BJ (cell line): ENCODE results near the gene SPRN. TPM values are rescaled to one million over a fixed set of nuclear protein-coding genes. Genes with fewer than 3 reads are reported as not detected.
"Not testable (repeated sequence)": the region's sequence is repeated elsewhere in the genome, so short reads cannot be mapped to it uniquely, and the experiment has no call there.

Experiments used
- CTCF ChIA-PET: fragments of 350-600 bp; formaldehyde crosslinking; extraction: SDS; loops from one replicate; lab custom pipeline; 2021; ENCODE audit warnings: antibody characterized with exemption, inconsistent platforms; lab: Yijun Ruan, JAX
- POLR2A ChIA-PET: fragments of 300-600 bp; sonication (Branson Sonifier 250); formaldehyde crosslinking; extraction: SDS; loops from one replicate; lab custom pipeline; 2021; ENCODE audit warnings: antibody characterized with exemption; lab: Charles Lee
- DNase-seq: peaks from one replicate; pipeline ENCODE4 v3.0.0-alpha.2; 2011; ENCODE audit warnings: low read depth
- H3K27me3 ChIP-seq: 2 replicates; pipeline ENCODE4 v1.6.0; 2011; ENCODE audit warnings: low read length; ENCODE audit not compliant: control insufficient read depth, insufficient read depth
- H3K36me3 ChIP-seq: 2 replicates; pipeline ENCODE4 v1.5.1; 2011; ENCODE audit warnings: low read length; ENCODE audit not compliant: control insufficient read depth, insufficient read depth
- H3K4me3 ChIP-seq: 2 replicates; pipeline ENCODE4 v1.5.1; 2011; ENCODE audit warnings: low read depth, mild to moderate bottlenecking, control low read depth, low read length
- polyA plus RNA-seq: library from polyadenylated mRNA; depleted of rRNA; stranded (reverse); fragments of >200 nt; gene quantifications from 2 replicates; pipeline ENCODE4 v1.2.3, GENCODE V29; 2011
- TF ChIP-seq, protein P1 (sequence below): IDR thresholded peaks from 2 replicates; pipeline ENCODE4 v1.5.1; 2011; ENCODE audit warnings: low read depth, mild to moderate bottlenecking, control low read depth, inconsistent platforms, low read length, moderate library complexity; ENCODE audit not compliant: insufficient read depth

SPRN gene
- polyA plus RNA-seq, 1 experiment = 3.0 TPM

DNA sequence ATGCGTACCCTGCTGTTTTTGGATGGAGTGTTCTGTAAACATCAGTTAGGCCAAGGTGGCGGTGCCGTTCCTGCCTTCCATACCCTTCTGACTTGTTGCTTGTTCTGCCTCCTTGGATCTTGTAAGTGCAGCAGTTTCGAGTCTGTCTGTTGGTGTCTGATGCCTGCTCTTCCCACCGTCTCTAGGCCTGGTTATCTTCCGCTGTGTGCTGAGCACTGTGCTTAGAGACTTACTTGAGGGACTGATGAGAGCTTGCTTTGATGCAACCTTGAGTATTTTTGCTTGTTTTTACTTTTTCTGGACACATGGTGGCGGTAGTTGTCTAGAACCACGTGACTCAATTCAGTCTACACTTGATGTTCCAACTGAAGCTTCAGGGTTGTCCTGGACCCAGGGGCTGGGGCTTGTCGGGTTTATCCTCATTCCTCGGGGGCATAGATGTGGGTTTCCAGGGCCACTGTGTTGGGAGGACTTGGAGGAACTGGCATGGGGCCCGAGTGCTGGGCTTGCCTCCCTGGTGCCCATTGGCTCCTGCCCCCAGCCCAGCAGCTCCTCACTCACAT is 14.4 kb upstream of the SPRN start:
- no peaks in the 10 kb centered on the region for H3K36me3 ChIP-seq
- H3K4me3 ChIP-seq = no peak overlapping the region
- ChIA-PET CTCF (interaction anchor here (0.7 to 2.1 kb wide), 19 partner anchors 8 to 171 kb away, joined by 3 to 7 read pairs (median 4); partner anchors contain the start of gene SCART1), POLR2A (no interaction called here)
- TF ChIP-seq, protein P1, sequence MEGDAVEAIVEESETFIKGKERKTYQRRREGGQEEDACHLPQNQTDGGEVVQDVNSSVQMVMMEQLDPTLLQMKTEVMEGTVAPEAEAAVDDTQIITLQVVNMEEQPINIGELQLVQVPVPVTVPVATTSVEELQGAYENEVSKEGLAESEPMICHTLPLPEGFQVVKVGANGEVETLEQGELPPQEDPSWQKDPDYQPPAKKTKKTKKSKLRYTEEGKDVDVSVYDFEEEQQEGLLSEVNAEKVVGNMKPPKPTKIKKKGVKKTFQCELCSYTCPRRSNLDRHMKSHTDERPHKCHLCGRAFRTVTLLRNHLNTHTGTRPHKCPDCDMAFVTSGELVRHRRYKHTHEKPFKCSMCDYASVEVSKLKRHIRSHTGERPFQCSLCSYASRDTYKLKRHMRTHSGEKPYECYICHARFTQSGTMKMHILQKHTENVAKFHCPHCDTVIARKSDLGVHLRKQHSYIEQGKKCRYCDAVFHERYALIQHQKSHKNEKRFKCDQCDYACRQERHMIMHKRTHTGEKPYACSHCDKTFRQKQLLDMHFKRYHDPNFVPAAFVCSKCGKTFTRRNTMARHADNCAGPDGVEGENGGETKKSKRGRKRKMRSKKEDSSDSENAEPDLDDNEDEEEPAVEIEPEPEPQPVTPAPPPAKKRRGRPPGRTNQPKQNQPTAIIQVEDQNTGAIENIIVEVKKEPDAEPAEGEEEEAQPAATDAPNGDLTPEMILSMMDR = peak; percentile 38; the same call in 1 of the 2 replicates
- DNase-seq = no peak
- H3K27me3 ChIP-seq = no peaks in the 10 kb centered on the region

DNA sequence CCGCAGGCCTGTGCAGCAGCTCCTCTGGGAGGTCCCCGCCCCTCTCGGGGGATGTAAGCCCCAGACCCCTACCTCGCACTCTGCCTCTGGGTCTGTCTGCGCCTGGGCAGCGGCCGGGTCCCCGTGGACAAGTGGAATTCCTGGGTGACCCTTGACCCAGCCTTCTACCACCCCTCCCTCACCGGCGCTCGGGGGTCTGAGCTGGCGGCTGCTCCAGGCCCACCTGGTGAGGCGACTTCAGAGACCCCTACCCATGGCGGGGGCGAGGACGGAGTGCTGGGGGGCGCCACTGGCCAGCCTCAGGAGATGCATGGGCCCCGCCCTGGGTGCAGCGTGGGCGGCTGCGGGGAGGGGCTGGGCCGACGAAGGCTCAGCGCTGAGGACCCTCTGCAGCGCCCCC is 8.4 kb upstream of the SPRN start:
- H3K27me3 ChIP-seq, H3K36me3 ChIP-seq, POLR2A ChIA-PET, CTCF ChIA-PET, H3K4me3 ChIP-seq, DNase-seq: not testable (repeated sequence)

- H3K36me3 ChIP-seq, H3K4me3 ChIP-seq, POLR2A ChIA-PET, H3K27me3 ChIP-seq, DNase-seq, CTCF ChIA-PET: not testable (repeated sequence)
Measured at GRCh38 chr10:133431888-133432613, 7.6 kb upstream of the SPRN start.

GRCh38 chr10:133429571-133429970 is 5.1 kb upstream of the SPRN start:
- CTCF ChIA-PET = interaction anchor here (1.6 kb wide), 1 partner anchor 9 kb away, joined by 3 read pairs; no protein-coding TSS in a partner anchor
- H3K4me3 ChIP-seq, H3K27me3 ChIP-seq, H3K36me3 ChIP-seq, POLR2A ChIA-PET, DNase-seq: not testable (repeated sequence)

DNA sequence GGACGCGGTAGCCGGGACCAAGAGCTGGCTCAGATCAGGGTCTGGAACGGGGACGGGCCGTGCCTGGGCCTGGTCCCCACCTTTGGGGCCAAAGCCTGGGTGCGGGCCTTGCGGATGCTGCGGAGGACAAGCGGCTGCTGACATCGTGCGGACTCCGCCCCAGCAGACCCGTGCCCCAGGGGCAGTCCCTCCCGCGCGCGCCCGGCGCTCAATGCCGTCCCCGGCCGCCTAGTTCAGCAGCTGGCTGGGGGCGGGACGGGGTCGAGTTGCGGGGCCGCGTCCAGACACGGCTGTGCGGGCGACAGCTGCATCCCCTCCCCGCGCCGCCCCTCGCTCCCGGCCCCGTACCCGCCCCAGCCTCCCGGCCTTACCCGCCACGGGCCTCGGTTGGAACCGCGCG is 323 bp downstream of the SPRN start:
- H3K36me3 ChIP-seq, DNase-seq, H3K27me3 ChIP-seq, POLR2A ChIA-PET, CTCF ChIA-PET: not testable (repeated sequence)
- peak overlapping the region; percentile 29 for H3K4me3 ChIP-seq

GRCh38 chr10:133422807-133423771 is 1.3 kb downstream of the SPRN start:
- DNase-seq = no peak
- TF ChIP-seq, protein P1 = no peak
- POLR2A ChIA-PET = no interaction called here

More at GRCh38 chr10:133422807-133423771, 1.3 kb downstream of the SPRN start:
- H3K27me3 ChIP-seq = no peaks in the 10 kb centered on the region; the same call in 1 of the 2 replicates
- peaks cover 9% of the 10 kb centered on the region for H3K36me3 ChIP-seq
- CTCF ChIA-PET = interaction anchor here (1.2 kb wide), 1 partner anchor 15 kb away, joined by 6 read pairs; no protein-coding TSS in a partner anchor
- peak overlapping the region; percentile 13; the same call in 1 of the 2 replicates for H3K4me3 ChIP-seq
